DMS 273 treated with DMSO at 0.1 percent for 48 hours (cell line): ENCODE measurements around the gene TSGA10IP.
"Not testable (repeated sequence)": the region's sequence is repeated elsewhere in the genome, so short reads cannot be mapped to it uniquely, and the experiment has no call there.

Experiments used
- DNase-seq: peaks from one replicate; lab custom pipeline; 2025; lab: John Stamatoyannopoulos, UW

TSGA10IP gene

GRCh38 chr11:65947603-65948125, 2.4 kb downstream of the TSGA10IP start:
- DNase-seq = no peak

- DNase-seq = not testable (repeated sequence)
Measured at GRCh38 chr11:65950711-65951110, 5.4 kb downstream of the TSGA10IP start.

- DNase-seq = not testable (repeated sequence)
Measured at GRCh38 chr11:65951641-65952040, 6.4 kb downstream of the TSGA10IP start.

- DNase-seq = no peak
Measured at GRCh38 chr11:65952052-65952521, 6.8 kb downstream of the TSGA10IP start.

- DNase-seq = no peak
Measured at GRCh38 chr11:65953471-65953870, 8.2 kb downstream of the TSGA10IP start.

- no peak for DNase-seq
Measured at GRCh38 chr11:65954771-65955170, 9.5 kb downstream of the TSGA10IP start.

GRCh38 chr11:65958291-65958690, 13.0 kb downstream of the TSGA10IP start:
- no peak for DNase-seq

- no peak for DNase-seq
Measured at GRCh38 chr11:65958774-65959420, 13.6 kb downstream of the TSGA10IP start.

GRCh38 chr11:65960824-65961266, 15.6 kb downstream of the TSGA10IP start:
- DNase-seq = no peak

- DNase-seq = peak; percentile 85
Measured at GRCh38 chr11:65961267-65962140, 16.2 kb downstream of the TSGA10IP start, which contains the start of gene SART1. Gene SART1 (plus strand): TSS chr11:65961734. CDS start chr11:65961781, 47 bp downstream.

GRCh38 chr11:65962141-65962564, 16.9 kb downstream of the TSGA10IP start:
- DNase-seq = no peak

- DNase-seq = no peak
Measured at GRCh38 chr11:65964906-65965305, 19.6 kb downstream of the TSGA10IP start.

- DNase-seq = peak; percentile 2
Measured at GRCh38 chr11:65965986-65966762, 20.9 kb downstream of the TSGA10IP start.

- no peak for DNase-seq
Measured at GRCh38 chr11:65967329-65967934, 22.2 kb downstream of the TSGA10IP start.

GRCh38 chr11:65968600-65969482, 23.6 kb downstream of the TSGA10IP start:
- no peak for DNase-seq

- DNase-seq = no peak
Measured at GRCh38 chr11:65972116-65972515, 26.8 kb downstream of the TSGA10IP start.

GRCh38 chr11:65973439-65974110, 28.3 kb downstream of the TSGA10IP start:
- DNase-seq = no peak

- no peak for DNase-seq
Measured at GRCh38 chr11:65975771-65976170, 30.5 kb downstream of the TSGA10IP start.

- DNase-seq = no peak
Measured at GRCh38 chr11:65976216-65977176, 31.2 kb downstream of the TSGA10IP start.
